ENCODE data around the gene SLC39A9.
"Not testable (repeated sequence)": the region's sequence is repeated elsewhere in the genome, so short reads cannot be mapped to it uniquely, and the experiment has no call there.

DNA sequence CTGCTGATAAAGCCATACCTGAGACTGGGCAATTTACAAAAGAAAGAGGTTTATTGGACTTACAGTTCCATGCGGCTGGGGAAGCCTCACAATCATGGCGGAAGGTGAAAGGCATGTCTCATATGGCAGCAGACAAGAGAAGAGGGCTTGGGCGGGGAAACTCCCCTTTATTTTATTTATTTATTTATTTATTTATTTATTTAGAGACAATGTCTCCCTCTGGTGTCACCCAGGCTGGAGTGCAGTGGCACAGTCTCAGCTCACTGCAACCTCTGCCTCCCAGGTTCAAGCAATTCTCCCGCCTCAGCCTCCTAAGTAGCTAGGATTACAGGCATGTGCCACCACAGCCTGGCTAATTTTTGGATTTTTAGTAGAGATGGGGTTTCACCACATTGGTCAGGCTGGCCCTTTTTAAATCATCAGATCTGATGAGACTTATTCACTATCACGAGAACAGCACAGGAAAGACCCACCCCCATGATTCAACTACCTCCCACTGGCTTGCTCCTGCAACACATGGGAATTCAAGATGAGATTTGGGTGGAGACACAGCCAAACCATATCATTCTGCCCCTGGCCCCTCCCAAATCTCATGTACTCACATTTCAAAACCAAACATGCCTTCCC lies 78.4 kb downstream of the SLC39A9 start:
- TF ChIP-seq, protein P1, sequence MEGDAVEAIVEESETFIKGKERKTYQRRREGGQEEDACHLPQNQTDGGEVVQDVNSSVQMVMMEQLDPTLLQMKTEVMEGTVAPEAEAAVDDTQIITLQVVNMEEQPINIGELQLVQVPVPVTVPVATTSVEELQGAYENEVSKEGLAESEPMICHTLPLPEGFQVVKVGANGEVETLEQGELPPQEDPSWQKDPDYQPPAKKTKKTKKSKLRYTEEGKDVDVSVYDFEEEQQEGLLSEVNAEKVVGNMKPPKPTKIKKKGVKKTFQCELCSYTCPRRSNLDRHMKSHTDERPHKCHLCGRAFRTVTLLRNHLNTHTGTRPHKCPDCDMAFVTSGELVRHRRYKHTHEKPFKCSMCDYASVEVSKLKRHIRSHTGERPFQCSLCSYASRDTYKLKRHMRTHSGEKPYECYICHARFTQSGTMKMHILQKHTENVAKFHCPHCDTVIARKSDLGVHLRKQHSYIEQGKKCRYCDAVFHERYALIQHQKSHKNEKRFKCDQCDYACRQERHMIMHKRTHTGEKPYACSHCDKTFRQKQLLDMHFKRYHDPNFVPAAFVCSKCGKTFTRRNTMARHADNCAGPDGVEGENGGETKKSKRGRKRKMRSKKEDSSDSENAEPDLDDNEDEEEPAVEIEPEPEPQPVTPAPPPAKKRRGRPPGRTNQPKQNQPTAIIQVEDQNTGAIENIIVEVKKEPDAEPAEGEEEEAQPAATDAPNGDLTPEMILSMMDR (IDR thresholded peaks at IDR 0.05), result peak in 1 of 6 experiments; percentile 10
- not testable (repeated sequence) for TF ChIP-seq POLR2A (IDR thresholded peaks at IDR 0.05)
